GM19468 (cell line): ENCODE results near the gene PLB1.

ENCODE experiments used
- ATAC-seq: cut with Tn5 transposase; IDR thresholded peaks from one replicate; pipeline ENCODE4 v1.9.1; 2021; ENCODE audit warnings: mild to moderate bottlenecking, moderate library complexity, moderate number of reproducible peaks; ENCODE audit not compliant: unreplicated experiment; ENCODE audit errors: extremely low read depth

PLB1 gene

GRCh38 chr2:28557389-28558131 is 61.7 kb downstream of the PLB1 start:
- ATAC-seq, result no peak

- no peak for ATAC-seq
Observed at GRCh38 chr2:28558158-28558820, 62.4 kb downstream of the PLB1 start.

- ATAC-seq, result no peak
Observed at GRCh38 chr2:28558918-28559317, 63.1 kb downstream of the PLB1 start.

GRCh38 chr2:28563869-28564268 is 68.0 kb downstream of the PLB1 start:
- ATAC-seq, result no peak

- no peak for ATAC-seq
Observed at GRCh38 chr2:28564346-28564745, 68.5 kb downstream of the PLB1 start.

GRCh38 chr2:28565033-28565432 is 69.2 kb downstream of the PLB1 start:
- no peak for ATAC-seq

GRCh38 chr2:28565720-28566295 is 69.9 kb downstream of the PLB1 start:
- ATAC-seq, result no peak

- ATAC-seq, result peak; percentile 92
Observed at GRCh38 chr2:28566521-28567041, 70.7 kb downstream of the PLB1 start.

GRCh38 chr2:28567061-28567471 is 71.2 kb downstream of the PLB1 start:
- ATAC-seq, result no peak

GRCh38 chr2:28568036-28568435 is 72.2 kb downstream of the PLB1 start:
- ATAC-seq, result no peak

GRCh38 chr2:28568533-28568932 is 72.7 kb downstream of the PLB1 start:
- no peak for ATAC-seq

- ATAC-seq, result no peak
Observed at GRCh38 chr2:28570431-28570830, 74.6 kb downstream of the PLB1 start.

- no peak for ATAC-seq
Observed at GRCh38 chr2:28576714-28577113, 80.9 kb downstream of the PLB1 start.

- no peak for ATAC-seq
Observed at GRCh38 chr2:28577791-28578680, 82.2 kb downstream of the PLB1 start.

GRCh38 chr2:28578774-28579173 is 82.9 kb downstream of the PLB1 start:
- no peak for ATAC-seq

- ATAC-seq, result no peak
Observed at GRCh38 chr2:28579606-28580005, 83.7 kb downstream of the PLB1 start.

- no peak for ATAC-seq
Observed at GRCh38 chr2:28580078-28580477, 84.2 kb downstream of the PLB1 start.

GRCh38 chr2:28581312-28581711 is 85.5 kb downstream of the PLB1 start:
- ATAC-seq, result no peak

- no peak for ATAC-seq
Observed at GRCh38 chr2:28582152-28582551, 86.3 kb downstream of the PLB1 start.

- no peak for ATAC-seq
Observed at GRCh38 chr2:28582595-28582994, 86.7 kb downstream of the PLB1 start.
